ENCODE data around the gene RALY. TPM values are rescaled to one million over a fixed set of nuclear protein-coding genes. Genes with fewer than 3 reads are reported as not detected.

RALY gene
- total and polyA plus RNA-seq, 2 experiments from 2014 or later: 122 to 240 TPM

- no peak overlapping the region for H3K4me3 ChIP-seq
- TF ChIP-seq EZH2phosphoT487 (IDR thresholded peaks at IDR 0.05; ENCODE audit: low read depth, severe bottlenecking, unreplicated experiment): no peak
- no peak for TF ChIP-seq CTCF (IDR thresholded peaks at IDR 0.05; ENCODE audit: poor library complexity)
- no peak for TF ChIP-seq EZH2 (IDR thresholded peaks at IDR 0.05; ENCODE audit: borderline replicate concordance)
- no peak overlapping the region for H2AFZ ChIP-seq
- H3K27ac ChIP-seq: no peak overlapping the region
- no peaks in the 10 kb centered on the region for H4K20me1 ChIP-seq (ENCODE audit: insufficient read depth, poor library complexity, severe bottlenecking)
- DNase-seq (ENCODE audit: low spot score): no peak
- H3K79me2 ChIP-seq: no peaks in the 10 kb centered on the region
- no peaks in the 10 kb centered on the region for H3K9me2 ChIP-seq (replicated peaks; ENCODE audit: insufficient read depth)
- H3K4me1 ChIP-seq (ENCODE audit: insufficient read depth): no peaks in the 10 kb centered on the region
- 93% methylated on average over 2 of the region's 2 CpGs for WGBS (ENCODE audit: low lambda C conversion rate, missing lambda C conversion rate)
- no peaks in the 10 kb centered on the region for H3K36me3 ChIP-seq (replicated peaks; ENCODE audit: insufficient read depth, low read depth)
- H3K9me3 ChIP-seq (ENCODE audit: low read depth): no peaks in the 10 kb centered on the region
- H3K4me2 ChIP-seq: no peak overlapping the region
- H3K27me3 ChIP-seq: no peaks in the 10 kb centered on the region
Measured at GRCh38 chr20:33970229-33970628, 23.5 kb upstream of the RALY start.

- Histone ChIP-seq H2AFZ (no peak overlapping the region), H3K4me3 (no peak overlapping the region), H3K9me3 (ENCODE audit: low read depth) (no peaks in the 10 kb centered on the region), H3K4me1 (ENCODE audit: insufficient read depth) (no peaks in the 10 kb centered on the region), H3K36me3 (replicated peaks; ENCODE audit: insufficient read depth, low read depth) (no peaks in the 10 kb centered on the region), H4K20me1 (ENCODE audit: insufficient read depth, poor library complexity, severe bottlenecking) (no peaks in the 10 kb centered on the region), H3K9me2 (replicated peaks; ENCODE audit: insufficient read depth) (no peaks in the 10 kb centered on the region), H3K27me3 (no peaks in the 10 kb centered on the region), H3K4me2 (no peak overlapping the region), H3K79me2 (no peaks in the 10 kb centered on the region), H3K27ac (no peak overlapping the region)
- DNase-seq (ENCODE audit: low spot score): no peak
- WGBS (ENCODE audit: low lambda C conversion rate, missing lambda C conversion rate): 97% methylated on average over 6 of the region's 6 CpGs
- TF ChIP-seq EZH2 (IDR thresholded peaks at IDR 0.05; ENCODE audit: borderline replicate concordance): no peak
- TF ChIP-seq EZH2phosphoT487 (IDR thresholded peaks at IDR 0.05; ENCODE audit: low read depth, severe bottlenecking, unreplicated experiment): no peak
- TF ChIP-seq CTCF (IDR thresholded peaks at IDR 0.05; ENCODE audit: poor library complexity): no peak
Measured at GRCh38 chr20:33971147-33971975, 22.4 kb upstream of the RALY start.

GRCh38 chr20:33976959-33977358 is 16.8 kb upstream of the RALY start:
- TF ChIP-seq CTCF (IDR thresholded peaks at IDR 0.05; ENCODE audit: poor library complexity) (no peak), EZH2phosphoT487 (IDR thresholded peaks at IDR 0.05; ENCODE audit: low read depth, severe bottlenecking, unreplicated experiment) (no peak), EZH2 (IDR thresholded peaks at IDR 0.05; ENCODE audit: borderline replicate concordance) (no peak)
- Histone ChIP-seq H2AFZ (no peak overlapping the region), H3K9me3 (ENCODE audit: low read depth) (no peaks in the 10 kb centered on the region), H3K79me2 (no peaks in the 10 kb centered on the region), H3K27ac (no peak overlapping the region), H4K20me1 (ENCODE audit: insufficient read depth, poor library complexity, severe bottlenecking) (no peaks in the 10 kb centered on the region), H3K4me2 (no peak overlapping the region), H3K4me1 (ENCODE audit: insufficient read depth) (no peaks in the 10 kb centered on the region), H3K36me3 (replicated peaks; ENCODE audit: insufficient read depth, low read depth) (no peaks in the 10 kb centered on the region), H3K27me3 (no peaks in the 10 kb centered on the region), H3K9me2 (replicated peaks; ENCODE audit: insufficient read depth) (no peaks in the 10 kb centered on the region), H3K4me3 (no peak overlapping the region)
- DNase-seq (ENCODE audit: low spot score): no peak

All from hepatocyte (in vitro differentiated cells).